Activated effector memory CD4-positive, alpha-beta T cell treated with Interleukin-2 at 50 U/mL for 16 hours (primary cell): ENCODE measurements around the gene EMX1.
"Not testable (repeated sequence)": the region's sequence is repeated elsewhere in the genome, so short reads cannot be mapped to it uniquely, and the experiment has no call there.

ENCODE experiments used
- DNase-seq: peaks from one replicate; pipeline ENCODE4 v3.0.0-alpha.2; 2020

The EMX1 gene

DNA sequence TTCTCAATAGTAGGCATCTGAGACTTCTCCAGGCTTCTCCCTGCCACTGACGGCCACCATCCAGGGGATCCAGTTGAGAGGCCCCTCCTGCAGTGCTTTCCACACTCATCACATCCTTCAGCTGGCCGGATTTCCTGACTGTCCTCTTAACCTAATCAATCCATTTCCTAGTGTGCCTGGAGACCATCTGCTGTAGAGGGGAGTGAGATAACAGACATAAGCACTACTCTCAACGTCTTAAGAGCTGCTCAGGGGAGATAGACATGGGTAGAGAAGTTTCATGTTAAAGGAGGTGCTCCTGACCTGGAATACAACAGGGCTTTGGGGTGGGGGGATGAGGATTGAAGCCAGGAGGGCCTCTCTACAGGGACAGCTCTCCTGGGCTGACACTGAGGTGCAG, 15.9 kb upstream of the EMX1 start:
- DNase-seq = no peak

- not testable (repeated sequence) for DNase-seq
Observed at GRCh38 chr2:72907369-72907768, 9.9 kb upstream of the EMX1 start.

DNA sequence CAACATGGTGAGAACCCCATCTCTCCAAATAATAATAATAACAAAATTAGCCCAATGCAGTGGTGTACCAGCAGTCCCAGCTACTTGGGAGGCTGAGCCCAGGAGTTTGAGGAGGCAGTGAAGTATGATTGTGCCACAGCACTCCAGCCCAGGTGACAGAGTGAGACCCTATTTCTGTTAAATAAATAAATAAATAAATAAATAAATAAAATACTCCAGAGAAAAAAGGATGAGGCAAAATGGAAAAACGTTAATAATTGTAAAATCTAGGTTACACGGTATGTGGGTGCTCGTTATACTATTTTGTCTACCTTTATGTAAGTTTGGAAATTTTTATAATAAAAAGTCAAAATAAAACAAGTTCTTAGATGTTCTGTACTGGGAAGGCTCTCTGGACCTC, 8.6 kb upstream of the EMX1 start:
- no peak for DNase-seq

GRCh38 chr2:72911256-72911655, 6.1 kb upstream of the EMX1 start:
- DNase-seq = no peak

DNA sequence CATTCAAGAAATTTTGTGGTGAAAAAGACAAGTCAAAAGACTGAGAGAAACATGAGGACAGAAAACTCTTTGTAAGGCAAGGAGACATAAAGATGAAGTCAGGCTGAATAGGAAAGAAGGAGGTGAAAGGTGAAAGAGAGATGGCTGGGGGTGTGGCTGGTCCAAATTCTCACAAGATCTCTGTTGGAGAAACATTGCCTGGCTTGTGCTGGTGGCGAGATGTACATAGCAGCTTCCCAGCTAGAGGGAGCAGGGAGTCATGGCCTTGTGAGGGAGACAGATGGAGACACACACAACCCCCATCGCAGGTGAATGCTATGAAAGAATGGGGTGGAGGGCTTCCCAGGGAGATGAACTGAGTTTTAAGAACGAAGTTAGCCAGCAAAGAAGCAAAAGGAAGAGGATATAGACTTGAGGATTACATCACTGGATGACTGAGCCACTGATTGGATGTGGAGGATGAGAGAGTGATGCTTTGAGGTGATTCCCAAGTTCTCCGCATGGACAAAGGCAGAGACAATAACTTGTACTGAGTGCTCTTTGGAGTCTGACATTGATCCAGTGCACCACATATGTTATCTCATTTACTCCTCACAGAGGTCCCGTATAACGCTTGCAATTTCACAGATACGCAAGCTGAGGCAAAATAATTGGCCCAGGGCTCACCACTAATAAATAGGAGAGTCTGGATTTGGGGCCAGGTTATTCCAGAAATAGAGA, 3.7 kb upstream of the EMX1 start:
- DNase-seq = no peak

DNA sequence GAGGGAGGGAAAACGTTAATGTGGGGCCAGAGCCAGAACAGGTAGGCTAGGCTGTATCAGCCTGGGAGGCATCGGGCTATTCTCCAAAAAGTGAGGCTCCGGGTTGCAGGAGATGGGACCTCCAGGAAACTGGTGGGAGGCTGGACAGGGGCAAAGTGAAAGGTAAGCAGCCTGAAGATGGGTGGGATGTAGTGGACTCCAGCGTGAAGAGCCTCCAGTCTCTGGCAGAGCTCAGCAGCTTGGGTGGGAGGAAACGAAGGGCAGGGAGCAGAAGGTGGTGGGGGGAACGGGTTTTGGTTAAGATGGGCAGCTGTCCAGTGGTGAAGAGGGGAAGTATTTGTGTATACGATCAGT, 3.1 kb upstream of the EMX1 start:
- no peak for DNase-seq

DNA sequence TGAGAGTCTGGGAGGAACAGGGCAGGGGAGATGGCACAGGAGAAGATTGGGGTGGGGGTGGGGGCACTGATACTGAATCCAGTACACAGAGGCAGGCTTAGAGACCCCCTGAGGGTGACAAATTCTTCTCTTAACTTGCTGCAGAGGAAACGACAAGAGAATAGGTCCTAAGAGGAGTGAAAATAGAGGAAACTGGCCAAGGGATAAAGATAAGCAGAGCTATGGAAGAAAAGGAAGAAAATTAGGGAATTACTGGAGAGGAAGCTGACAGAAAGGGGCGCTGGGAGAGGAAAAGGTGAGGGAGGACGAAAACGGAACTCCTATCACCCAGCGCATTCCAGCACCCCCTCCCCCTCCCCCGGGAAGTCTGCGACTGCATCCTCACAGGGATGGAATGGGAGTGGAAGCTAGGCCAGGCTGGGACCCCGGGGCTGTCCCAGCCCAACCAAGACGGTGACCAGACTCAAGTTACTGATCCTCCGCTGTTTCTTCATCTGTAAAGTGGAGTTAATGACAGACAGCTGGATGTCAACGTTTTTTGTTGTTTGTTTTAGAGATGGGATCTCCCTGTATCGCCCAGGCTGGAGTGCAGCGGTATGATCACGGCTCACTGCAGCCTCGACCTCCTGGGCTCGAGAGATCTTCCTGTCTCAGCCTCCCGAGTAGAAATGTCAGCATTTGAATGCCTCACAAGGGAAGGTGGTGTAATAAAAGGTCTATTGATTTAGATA, 2.6 kb upstream of the EMX1 start:
- no peak for DNase-seq

DNA sequence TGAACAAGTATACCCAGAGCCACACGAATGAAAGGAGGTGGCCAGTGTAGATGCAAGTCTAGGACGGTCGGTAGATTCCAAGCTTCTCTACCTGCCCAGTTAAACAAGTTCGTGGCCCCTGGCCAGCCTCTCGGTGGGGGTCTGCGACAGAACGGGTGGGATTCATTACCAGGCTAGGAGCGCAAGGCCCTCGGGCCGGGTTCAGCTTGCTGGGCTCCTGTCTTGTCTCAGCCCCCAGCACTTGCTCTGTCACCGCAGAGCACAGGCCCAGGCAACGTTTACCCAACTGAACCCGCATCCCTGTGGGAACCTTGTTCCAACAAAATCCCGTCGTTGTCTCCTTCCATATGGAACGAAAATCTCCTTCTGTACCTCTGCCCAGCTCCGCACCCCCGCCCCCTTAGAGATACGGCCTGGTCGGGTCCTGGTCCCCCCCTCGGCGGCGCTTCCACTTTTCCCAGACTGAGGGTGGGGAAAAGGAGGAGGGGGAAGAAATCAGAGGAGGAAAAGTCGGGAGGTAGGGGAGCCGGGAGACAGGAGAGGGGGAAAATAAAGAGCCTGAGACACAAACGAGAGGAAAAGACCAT, 1.9 kb upstream of the EMX1 start:
- no peak for DNase-seq

GRCh38 chr2:72915907-72916742, 1.2 kb upstream of the EMX1 start:
- no peak for DNase-seq

GRCh38 chr2:72916743-72917137, 579 bp upstream of the EMX1 start:
- no peak for DNase-seq

DNA sequence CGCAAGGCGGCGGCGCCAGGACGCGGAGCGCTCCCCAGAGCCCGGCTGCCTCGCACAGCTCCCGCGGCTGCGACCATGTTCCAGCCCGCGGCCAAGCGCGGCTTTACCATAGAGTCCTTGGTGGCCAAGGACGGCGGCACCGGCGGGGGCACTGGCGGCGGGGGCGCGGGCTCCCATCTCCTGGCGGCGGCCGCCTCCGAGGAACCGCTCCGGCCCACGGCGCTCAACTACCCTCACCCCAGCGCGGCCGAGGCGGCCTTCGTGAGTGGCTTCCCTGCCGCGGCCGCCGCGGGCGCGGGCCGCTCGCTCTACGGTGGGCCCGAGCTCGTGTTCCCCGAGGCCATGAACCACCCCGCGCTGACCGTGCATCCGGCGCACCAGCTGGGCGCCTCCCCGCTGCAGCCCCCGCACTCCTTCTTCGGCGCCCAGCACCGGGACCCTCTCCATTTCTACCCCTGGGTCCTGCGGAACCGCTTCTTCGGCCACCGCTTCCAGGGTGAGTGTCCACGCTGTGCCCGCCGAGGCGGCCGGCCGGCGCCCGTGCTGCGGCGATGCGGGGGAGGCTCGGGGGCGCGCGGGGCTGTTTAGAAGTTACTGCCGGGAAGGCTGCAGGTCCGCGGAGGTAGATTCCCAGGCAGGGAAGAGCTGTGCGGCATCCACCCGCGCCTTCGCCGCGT, 696 bp downstream of the EMX1 start:
- no peak for DNase-seq

GRCh38 chr2:72919414-72920317, 2.3 kb downstream of the EMX1 start:
- DNase-seq = no peak

DNA sequence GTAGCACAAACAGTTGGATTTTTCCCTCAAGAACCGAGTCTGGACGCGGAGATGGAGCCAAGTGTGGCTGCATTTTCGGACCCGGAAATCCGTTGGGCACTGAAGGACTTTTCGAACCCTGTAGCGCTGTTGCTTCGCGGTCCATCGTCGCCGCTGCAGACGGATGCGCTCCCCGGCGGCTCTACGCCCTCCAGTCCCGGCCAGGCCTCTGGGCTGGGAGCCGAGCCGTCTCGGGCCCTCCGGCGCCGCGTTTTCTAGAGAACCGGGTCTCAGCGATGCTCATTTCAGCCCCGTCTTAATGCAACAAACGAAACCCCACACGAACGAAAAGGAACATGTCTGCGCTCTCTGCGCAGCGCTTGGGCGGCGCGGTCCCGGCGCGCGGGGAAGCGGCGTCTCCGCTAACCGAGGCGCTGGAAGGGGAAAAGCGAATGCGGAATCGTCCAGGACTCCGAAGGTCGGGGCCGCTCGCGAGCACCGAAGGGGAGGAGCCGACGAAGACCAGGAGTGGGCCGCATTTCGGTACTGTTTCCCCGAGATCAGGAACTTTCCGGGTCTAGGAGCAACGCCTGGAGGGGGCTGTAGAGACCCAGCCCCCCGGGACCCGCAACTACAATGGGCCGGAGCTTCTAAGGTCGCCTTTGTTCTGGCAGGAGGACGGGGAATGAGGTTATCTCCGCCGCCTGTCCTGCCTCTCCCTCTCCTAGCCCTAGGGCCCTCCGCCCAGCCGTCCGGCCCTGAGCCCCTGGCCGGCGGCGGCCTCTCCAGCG, 3.2 kb downstream of the EMX1 start:
- DNase-seq = no peak

GRCh38 chr2:72921088-72921851, 4.0 kb downstream of the EMX1 start:
- DNase-seq = no peak

GRCh38 chr2:72921853-72922252, 4.5 kb downstream of the EMX1 start:
- no peak for DNase-seq

DNA sequence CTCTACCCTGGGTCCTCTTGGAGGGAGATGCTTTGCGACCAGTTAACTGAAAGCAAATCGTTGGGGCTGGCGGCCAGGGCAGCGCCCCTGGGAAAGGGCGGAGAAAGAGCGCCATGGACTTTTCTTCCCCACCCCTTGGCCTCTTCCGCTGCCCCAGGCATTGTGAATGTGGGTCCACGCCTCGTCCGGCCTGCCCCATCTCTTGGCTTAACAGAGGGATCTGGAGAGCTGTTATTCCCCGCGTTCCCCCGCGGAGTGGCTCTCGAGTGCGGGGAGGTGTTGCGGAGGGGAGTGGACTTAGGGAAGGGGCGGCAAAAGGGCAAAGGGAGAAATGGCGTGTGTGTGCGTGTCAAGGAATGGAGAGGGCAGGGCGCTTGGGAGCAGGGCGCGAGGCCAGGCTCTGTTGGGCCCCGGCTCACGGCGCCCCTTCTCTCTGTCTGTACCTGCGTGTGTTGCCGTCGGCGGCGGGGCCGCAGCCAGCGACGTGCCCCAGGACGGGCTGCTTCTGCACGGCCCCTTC, 6.6 kb downstream of the EMX1 start:
- no peak for DNase-seq

- DNase-seq = no peak
Observed at GRCh38 chr2:72924353-72925240, 7.3 kb downstream of the EMX1 start.

DNA sequence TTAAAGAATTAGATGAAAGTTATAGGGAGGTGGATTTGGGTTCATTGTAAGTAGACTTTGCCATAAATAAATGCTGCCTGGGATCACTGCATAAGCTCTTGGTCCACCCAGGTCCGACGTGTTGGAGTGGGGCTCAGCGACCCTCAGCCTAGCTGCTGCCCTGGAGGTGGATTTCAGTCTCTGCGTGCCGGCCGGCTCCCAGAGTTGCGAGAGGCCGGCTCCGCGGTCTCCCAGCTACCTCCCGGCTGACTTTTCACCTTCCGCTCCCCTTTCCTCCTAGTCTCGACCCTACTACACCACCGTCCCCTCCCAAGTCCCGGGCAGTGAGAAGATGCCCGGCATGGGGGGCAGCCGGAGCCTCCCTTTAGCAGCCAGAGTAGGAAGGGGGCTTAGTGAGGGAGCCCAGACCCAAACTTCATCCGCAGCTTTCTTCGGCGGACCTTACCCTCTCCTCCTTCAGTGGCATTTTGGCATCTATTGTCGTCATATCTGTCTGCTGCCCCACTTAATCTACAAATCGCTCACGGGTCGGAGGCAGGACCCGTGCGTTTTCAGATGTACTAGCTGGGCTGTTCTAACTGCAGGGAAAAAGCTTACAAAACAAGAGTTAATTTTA, 8.1 kb downstream of the EMX1 start:
- DNase-seq = no peak
